Activated T-cell treated with anti-CD3 and anti-CD28 coated beads, Interleukin-2, amount 50 U/mL, for 1 hour (primary cell): Measurements from ENCODE around the gene NAGS.
"Not testable (repeated sequence)": the region's sequence is repeated elsewhere in the genome, so short reads cannot be mapped to it uniquely, and the experiment has no call there.

Experiments used
- DNase-seq: peaks from one replicate; pipeline ENCODE4 v3.0.0-alpha.2; 2020

Gene NAGS

GRCh38 chr17:43983515-43984411 lies 20.7 kb upstream of the NAGS start:
- no peak for DNase-seq

DNA sequence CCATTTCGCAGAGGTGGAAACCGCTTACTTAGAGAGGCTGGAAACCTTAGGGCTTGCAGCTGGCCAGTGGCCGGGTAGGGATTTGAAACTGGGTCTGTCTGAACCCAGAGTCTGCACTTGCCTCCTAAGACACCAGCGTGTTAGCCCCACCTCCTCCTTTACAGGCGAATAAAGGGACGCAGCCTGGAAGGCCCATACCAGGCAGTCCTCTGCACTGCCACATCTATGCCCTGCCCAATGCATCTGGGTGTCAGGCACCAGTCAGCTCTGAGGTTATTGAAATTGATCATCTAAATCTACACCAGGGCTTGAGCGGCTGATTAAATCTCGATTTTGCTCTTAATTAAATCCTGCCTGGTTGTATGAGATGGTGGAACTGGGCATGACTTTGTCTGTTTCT lies 19.9 kb upstream of the NAGS start:
- no peak for DNase-seq

GRCh38 chr17:43986225-43986981 lies 18.0 kb upstream of the NAGS start:
- no peak for DNase-seq

DNA sequence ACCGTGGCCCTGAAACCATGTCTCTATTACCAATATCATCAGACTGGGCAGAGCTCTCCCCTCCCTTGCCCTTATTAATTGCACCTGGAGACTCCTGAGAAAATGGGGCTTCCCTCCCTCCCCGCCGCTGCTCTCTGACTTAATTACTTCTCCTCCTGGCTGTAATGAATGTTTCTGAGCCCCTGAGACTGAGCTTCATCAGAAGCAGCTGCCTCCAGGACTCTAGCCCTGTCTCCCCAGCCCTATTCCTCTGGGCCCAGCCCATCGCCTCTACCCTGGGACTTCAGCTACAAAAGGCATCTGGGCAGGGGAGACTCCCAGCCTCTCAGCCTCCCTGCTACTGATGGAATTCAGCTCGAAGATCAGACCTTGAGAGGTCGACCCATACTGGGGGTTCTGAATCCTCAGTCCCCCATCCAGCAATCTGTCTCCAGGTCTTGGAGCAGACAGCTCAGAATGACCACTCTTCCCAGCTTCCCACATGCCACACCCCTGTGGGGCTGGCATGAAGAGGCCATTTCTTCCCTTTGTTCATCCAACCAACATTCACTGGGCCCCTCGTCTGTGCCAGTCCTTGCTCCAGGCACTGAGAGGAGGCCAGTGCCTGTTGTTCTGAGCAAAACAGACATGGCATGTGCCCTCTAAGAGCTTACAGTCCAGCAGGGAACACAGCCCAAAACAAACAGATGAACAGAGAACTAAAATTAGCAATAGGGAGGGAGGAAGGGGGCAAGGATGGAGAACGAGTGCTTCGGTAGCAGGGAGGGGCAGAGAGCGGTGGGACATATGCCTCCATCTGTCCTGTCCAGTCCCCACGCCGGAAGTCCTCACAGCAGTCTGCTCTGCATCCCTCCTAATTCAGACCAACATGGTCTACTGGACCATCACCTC lies 17.0 kb upstream of the NAGS start:
- DNase-seq, result no peak

GRCh38 chr17:43988301-43988700 lies 16.1 kb upstream of the NAGS start:
- DNase-seq, result no peak

DNA sequence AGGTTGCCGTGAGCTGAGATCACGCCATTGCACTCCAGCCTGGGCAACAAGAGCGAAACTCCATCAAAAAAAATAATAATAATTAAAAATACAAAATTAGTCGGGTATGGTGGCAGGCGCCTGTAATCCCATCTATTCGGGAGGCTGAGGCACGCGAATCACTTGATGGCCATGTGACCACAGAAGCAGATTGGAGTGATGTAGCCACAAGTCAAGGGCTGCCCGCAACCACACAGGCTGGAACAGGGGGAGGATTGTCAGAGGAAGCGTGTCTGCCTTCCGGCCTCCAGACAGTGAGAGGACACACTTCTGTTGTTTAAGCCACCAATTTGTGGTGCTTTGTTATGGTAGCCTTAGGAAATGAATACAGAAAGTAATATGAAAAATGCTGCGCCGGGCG lies 11.8 kb upstream of the NAGS start:
- no peak for DNase-seq

GRCh38 chr17:43994272-43995149 lies 9.9 kb upstream of the NAGS start:
- peak; percentile 74 for DNase-seq

GRCh38 chr17:43995150-43995471 lies 9.3 kb upstream of the NAGS start:
- no peak for DNase-seq

- DNase-seq, result not testable (repeated sequence)
These were observed 7.2 kb upstream of the NAGS start for GRCh38 chr17:43997180-43997579.

DNA sequence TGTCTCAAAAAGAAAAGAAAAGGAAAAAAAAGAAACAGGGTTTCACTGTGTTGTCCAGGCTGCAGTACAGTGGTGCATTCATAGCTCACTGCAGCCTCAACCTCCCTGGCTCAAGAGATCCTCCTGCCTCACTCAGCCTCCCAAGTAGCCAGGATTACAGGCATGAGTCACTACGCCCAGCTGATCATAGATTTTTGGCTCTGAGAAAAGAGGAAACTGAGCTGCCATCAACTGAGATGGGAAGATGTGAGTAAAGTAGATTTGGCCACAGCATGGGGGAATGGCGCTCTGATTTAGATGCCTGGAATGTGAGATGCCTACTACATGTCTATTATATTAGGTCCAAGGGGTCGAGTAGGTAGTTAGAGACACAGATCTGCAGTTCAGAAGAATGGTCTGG lies 5.9 kb upstream of the NAGS start:
- DNase-seq, result no peak

GRCh38 chr17:43999024-43999423 lies 5.4 kb upstream of the NAGS start:
- no peak for DNase-seq

DNA sequence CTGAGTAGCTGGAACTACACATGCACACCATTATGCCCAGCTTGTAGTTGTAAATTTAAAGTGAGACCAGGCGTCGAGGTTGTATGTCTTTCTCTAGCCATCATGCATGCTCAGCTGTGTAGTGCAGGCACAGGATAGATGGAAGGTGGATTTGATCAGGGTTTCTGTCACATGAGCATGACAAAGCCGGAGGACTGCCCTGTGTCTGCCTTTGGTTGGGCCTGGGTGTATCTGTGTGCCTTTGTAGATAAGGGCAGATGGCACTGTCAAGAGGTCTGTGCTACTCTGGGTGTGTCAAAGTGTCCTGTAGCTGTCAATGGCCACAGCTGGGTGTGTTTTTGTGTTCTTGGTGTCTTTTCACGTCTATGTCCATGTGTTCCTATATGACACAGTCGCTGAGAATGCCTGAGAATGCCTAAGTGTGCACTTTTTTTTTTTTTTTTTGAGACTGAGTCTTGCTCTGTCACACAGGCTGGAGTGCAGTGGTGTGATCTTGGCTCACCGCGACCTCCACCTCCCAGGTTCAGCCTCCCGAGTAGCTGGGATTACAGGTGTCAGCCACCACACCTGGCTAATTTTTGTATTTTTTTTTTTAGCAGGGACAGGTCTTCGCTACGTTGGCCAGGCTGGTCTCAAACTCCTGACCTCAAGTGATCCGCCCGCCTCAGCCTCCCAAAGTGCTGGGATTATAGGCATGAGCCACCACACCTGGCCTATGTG lies 4.1 kb upstream of the NAGS start:
- no peak for DNase-seq

- DNase-seq, result no peak
These were observed 3.5 kb upstream of the NAGS start for GRCh38 chr17:44000871-44001460.

DNA sequence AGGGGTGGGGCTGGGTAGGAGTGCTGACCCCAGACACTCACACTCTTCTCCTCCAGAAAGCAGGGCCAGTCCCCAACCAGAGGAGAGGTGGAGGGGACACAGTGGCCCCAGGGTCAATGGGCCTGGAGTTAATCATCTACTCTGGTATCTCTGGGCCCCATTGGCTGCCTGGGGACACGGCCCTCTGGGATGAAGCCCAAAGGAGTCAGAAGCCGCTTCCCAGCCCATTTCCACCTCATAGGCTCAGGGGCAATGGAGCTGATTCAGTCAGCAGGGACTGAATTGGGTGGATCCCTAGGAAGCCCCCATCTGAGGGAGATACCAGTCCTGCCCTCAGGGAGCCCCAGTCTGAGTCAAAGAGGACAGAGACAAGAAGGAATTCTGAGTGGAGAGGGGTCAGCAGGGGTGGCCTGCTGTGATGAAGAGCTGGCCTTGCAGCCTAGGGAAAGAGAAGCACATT lies 2.9 kb upstream of the NAGS start:
- DNase-seq, result no peak

DNA sequence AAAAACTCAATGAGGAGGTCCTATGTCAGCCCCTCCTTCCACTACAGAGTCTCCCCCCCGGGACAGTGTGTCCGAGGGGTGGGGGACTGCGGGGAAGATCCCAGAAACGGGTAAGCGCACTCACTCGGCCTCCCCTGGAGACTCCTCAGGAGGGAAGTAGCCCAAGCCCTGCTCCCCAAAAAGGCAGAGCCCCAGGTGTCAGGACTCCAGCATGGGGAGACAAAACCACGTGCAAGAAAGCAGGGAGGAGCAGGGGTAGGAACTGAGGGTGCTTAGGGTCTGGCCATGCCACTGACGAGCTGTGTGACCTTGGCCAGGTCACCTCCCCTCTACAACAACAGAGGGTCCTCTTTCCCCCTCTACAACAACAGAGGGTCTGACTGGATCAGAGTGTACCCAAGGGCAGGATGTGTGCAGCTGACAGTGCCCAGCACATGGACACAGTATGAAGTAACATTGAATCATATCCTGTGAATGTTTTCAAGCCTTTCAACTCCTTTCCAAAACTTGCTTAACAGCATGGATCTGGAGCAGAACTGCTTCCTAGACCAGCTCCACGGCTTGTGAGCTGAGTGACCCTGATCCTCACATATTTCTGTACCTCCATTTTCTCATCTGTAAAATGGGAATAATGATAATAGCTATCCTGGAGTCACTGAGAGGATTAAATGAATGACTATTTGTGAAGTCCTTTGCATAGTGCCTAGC lies 2.1 kb upstream of the NAGS start:
- DNase-seq, result no peak

- peak; percentile 46 for DNase-seq
These were observed 522 bp downstream of the NAGS start for GRCh38 chr17:44004761-44005526.

- DNase-seq, result peak; percentile 58
These were observed 1.3 kb downstream of the NAGS start for GRCh38 chr17:44005527-44006271.

DNA sequence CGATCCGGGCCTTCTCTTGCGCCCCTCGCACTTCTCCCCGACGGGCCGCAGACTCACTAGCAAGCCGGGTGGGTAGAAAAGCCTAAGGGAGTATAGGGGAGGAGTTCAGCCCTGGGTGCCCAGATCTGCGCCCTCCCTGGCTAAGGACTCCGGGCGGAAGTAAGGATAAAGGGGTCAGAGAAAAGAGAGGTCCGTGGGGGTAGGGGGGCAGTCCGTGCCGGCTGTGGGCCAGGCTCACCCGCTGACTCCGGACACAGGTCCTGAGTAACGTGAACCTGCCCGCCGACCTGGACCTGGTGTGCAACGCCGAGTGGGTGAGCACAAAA lies 1.8 kb downstream of the NAGS start:
- DNase-seq, result no peak
